ENCODE data around the gene NCAPD3. TPM values are rescaled to one million over a fixed set of nuclear protein-coding genes. Genes with fewer than 3 reads are reported as not detected.

NCAPD3 gene
- total and polyA plus RNA-seq, 2 of the 13 experiments (the other 11 are each of a cell fraction or from before 2014, with no cell fraction given) = 20.7 to 25.6 TPM

DNA sequence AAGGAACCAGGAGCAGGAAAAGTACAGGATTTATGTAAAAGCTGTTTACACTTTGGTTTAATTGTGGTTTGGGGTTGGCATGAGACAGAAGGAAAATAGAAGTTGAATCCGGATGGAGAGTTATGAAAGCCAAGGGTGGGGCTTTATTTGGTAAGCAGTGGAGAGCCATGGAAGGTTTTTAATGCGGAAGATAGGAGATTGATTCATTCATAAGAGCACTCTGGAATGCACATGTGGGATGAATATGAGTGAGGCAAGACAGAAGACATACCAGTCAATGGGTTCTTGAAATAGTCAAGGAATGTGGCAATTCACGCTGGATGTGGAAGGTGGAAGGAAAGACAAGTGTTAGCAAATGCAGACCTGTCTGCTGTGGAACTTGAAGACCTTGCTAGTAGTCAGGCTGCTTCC lies 43.1 kb upstream of the NCAPD3 start (continued):
- TF ChIP-seq ZNF296 (CRISPR knock-in tag; conservative IDR thresholded peaks at IDR 0.05) (no peak), RXRA (CRISPR knock-in tag; IDR thresholded peaks at IDR 0.05) (no peak), ZNF235 (CRISPR knock-in tag; IDR thresholded peaks at IDR 0.05; ENCODE audit: borderline replicate concordance) (no peak), CBFB (CRISPR knock-in tag; IDR thresholded peaks at IDR 0.05) (no peak), BRCA1 (CRISPR knock-in tag; IDR thresholded peaks at IDR 0.05) (no peak), ZNF747 (CRISPR knock-in tag; IDR thresholded peaks at IDR 0.05; ENCODE audit: borderline replicate concordance) (no peak), TCF7L2 (IDR thresholded peaks at IDR 0.05; ENCODE audit: low read depth, low read length) (no peak), ASH2L (IDR thresholded peaks at IDR 0.05; ENCODE audit: insufficient read length, low read depth, low read length) (no peak), ZNF331 (CRISPR knock-in tag; IDR thresholded peaks at IDR 0.05) (no peak)
- TF ChIP-seq, protein P1, sequence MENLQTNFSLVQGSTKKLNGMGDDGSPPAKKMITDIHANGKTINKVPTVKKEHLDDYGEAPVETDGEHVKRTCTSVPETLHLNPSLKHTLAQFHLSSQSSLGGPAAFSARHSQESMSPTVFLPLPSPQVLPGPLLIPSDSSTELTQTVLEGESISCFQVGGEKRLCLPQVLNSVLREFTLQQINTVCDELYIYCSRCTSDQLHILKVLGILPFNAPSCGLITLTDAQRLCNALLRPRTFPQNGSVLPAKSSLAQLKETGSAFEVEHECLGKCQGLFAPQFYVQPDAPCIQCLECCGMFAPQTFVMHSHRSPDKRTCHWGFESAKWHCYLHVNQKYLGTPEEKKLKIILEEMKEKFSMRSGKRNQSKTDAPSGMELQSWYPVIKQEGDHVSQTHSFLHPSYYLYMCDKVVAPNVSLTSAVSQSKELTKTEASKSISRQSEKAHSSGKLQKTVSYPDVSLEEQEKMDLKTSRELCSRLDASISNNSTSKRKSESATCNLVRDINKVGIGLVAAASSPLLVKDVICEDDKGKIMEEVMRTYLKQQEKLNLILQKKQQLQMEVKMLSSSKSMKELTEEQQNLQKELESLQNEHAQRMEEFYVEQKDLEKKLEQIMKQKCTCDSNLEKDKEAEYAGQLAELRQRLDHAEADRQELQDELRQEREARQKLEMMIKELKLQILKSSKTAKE (CRISPR knock-in tag; IDR thresholded peaks at IDR 0.05; ENCODE audit: borderline replicate concordance) = no peak

DNA sequence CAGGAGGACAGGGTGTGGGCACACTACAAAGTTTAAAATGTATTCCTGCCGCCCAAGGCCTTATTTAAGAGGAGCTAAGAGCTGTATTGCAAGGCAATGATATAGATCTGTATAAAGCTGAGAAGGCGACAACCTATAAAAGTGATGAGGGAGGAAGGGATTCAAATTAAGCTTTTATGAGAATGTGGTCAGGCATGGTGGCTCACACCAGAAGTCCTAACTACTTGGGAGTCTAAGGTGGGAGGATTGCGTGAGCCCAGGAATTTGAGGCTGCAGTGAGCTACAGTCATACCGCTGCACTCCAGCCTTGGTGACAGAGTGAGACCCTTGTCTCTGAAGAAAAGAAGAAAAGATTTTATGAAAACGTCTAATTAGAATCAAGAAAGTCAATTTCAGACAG lies 42.7 kb upstream of the NCAPD3 start:
- TF ChIP-seq CCAR2 (optimal IDR thresholded peaks at IDR 0.05; ENCODE audit: low read depth, low read length) = no peak
- TF ChIP-seq ZMYM3 (CRISPR knock-in tag; IDR thresholded peaks at IDR 0.05) = no peak
- no peak for TF ChIP-seq ZNF572 (CRISPR knock-in tag; IDR thresholded peaks at IDR 0.05)
- no peak for TF ChIP-seq NPAS2 (CRISPR knock-in tag; IDR thresholded peaks at IDR 0.05; ENCODE audit: borderline replicate concordance)
- no peak for TF ChIP-seq ZNF546 (CRISPR knock-in tag; conservative IDR thresholded peaks at IDR 0.05)
- no peak for TF ChIP-seq SSRP1 (CRISPR knock-in tag; IDR thresholded peaks at IDR 0.05)
- no peak for TF ChIP-seq ZMAT3 (CRISPR knock-in tag; conservative IDR thresholded peaks at IDR 0.05)
- TF ChIP-seq HDAC2 (CRISPR knock-in tag; IDR thresholded peaks at IDR 0.05) = no peak
- no peak overlapping the region for H3K9ac ChIP-seq (ENCODE audit: insufficient read depth, low read depth, low read length)
- FAIRE-seq (no peak), ATAC-seq (no peak), DNase-seq (ENCODE audit: low spot score) (no peak)
- no peak overlapping the region for H3K4me3 ChIP-seq (replicated peaks in 1 of 3; ENCODE audit: insufficient read depth in 1 of 3, low read depth in 2 of 3, low read length in 3 of 3)
- ChIA-PET CTCF (ENCODE audit: low intra/inter-chr PET ratio, low total read pairs) (no interaction called here), POLR2A (no interaction called here)
- peaks cover 2 to 16% of the 10 kb centered on the region in 2 experiments; a peak in 3 of 5 replicates for H3K36me3 ChIP-seq (replicated peaks in 1 of 2; ENCODE audit: control insufficient read depth in 1 of 2, insufficient read depth in 2 of 2, low read length in 2 of 2)
- 82% methylated on average over 5 of the region's 5 CpGs for WGBS (ENCODE audit: low lambda C conversion rate)
- H3K4me2 ChIP-seq (ENCODE audit: low read depth, low read length) = no peak overlapping the region
- H3K27me3 ChIP-seq (ENCODE audit: control insufficient read depth in 1 of 2, insufficient read depth in 2 of 2, low read length in 2 of 2) = peaks cover 0 to 1% of the 10 kb centered on the region in 2 experiments; a peak in 1 of 5 replicates
- in situ Hi-C loops (cut with HindIII; ENCODE audit: extremely low pct_ligation_motif_present, low pct_unique_long_range_greater_than_20kb) = no loop called here
- H3K27ac ChIP-seq (ENCODE audit: extremely low read length, insufficient read depth, low read length) = no peak overlapping the region
- H2AFZ ChIP-seq (ENCODE audit: low read length) = no peak overlapping the region
- intact Hi-C loops (cut with micrococcal nuclease; ENCODE audit: unreplicated experiment) = no loop called here
- H3K79me2 ChIP-seq (ENCODE audit: insufficient read depth, low read length) = no peaks in the 10 kb centered on the region
- H3K9me3 ChIP-seq (ENCODE audit: low read length) = no peaks in the 10 kb centered on the region
- no peaks in the 10 kb centered on the region for H4K20me1 ChIP-seq (ENCODE audit: insufficient read depth, low read length)
- BruUV-seq (replicated peaks) = no TSS peak
- H3K4me1 ChIP-seq (ENCODE audit: insufficient read depth, low read length) = peaks cover 1% of the 10 kb centered on the region
